NCI-H748 treated with DMSO at 0.1 percent for 48 hours (cell line): ENCODE results near the gene LDLRAD4.

Experiments used
- DNase-seq: peaks from one replicate; lab custom pipeline; 2025; lab: John Stamatoyannopoulos, UW

The LDLRAD4 gene

GRCh38 chr18:13491138-13491537, 272.6 kb downstream of the LDLRAD4 start:
- no peak for DNase-seq

GRCh38 chr18:13492314-13492713, 273.8 kb downstream of the LDLRAD4 start:
- DNase-seq, result no peak

- DNase-seq, result no peak
Observed at GRCh38 chr18:13493079-13493478, 274.5 kb downstream of the LDLRAD4 start.

GRCh38 chr18:13493725-13494124, 275.2 kb downstream of the LDLRAD4 start:
- DNase-seq, result no peak

GRCh38 chr18:13494871-13495445, 276.4 kb downstream of the LDLRAD4 start:
- no peak for DNase-seq

- DNase-seq, result no peak
Observed at GRCh38 chr18:13495961-13496360, 277.4 kb downstream of the LDLRAD4 start.

- DNase-seq, result no peak
Observed at GRCh38 chr18:13496691-13497281, 278.2 kb downstream of the LDLRAD4 start.

GRCh38 chr18:13499803-13500202, 281.2 kb downstream of the LDLRAD4 start:
- no peak for DNase-seq

GRCh38 chr18:13500227-13500865, 281.8 kb downstream of the LDLRAD4 start:
- DNase-seq, result peak; percentile 86

- peak; percentile 65 for DNase-seq
Observed at GRCh38 chr18:13500869-13501542, 282.4 kb downstream of the LDLRAD4 start.

- DNase-seq, result no peak
Observed at GRCh38 chr18:13501543-13501887, 283.0 kb downstream of the LDLRAD4 start.

GRCh38 chr18:13501891-13502290, 283.3 kb downstream of the LDLRAD4 start:
- DNase-seq, result no peak

GRCh38 chr18:13502585-13502984, 284.0 kb downstream of the LDLRAD4 start:
- no peak for DNase-seq

- no peak for DNase-seq
Observed at GRCh38 chr18:13503836-13504235, 285.3 kb downstream of the LDLRAD4 start.

GRCh38 chr18:13505780-13506345, 287.3 kb downstream of the LDLRAD4 start:
- no peak for DNase-seq

GRCh38 chr18:13510594-13510993, 292.0 kb downstream of the LDLRAD4 start:
- DNase-seq, result no peak

- DNase-seq, result no peak
Observed at GRCh38 chr18:13511961-13512577, 293.5 kb downstream of the LDLRAD4 start.

GRCh38 chr18:13513021-13513420, 294.5 kb downstream of the LDLRAD4 start:
- DNase-seq, result no peak

- DNase-seq, result no peak
Observed at GRCh38 chr18:13513481-13513880, 294.9 kb downstream of the LDLRAD4 start.

- no peak for DNase-seq
Observed at GRCh38 chr18:13514558-13514957, 296.0 kb downstream of the LDLRAD4 start.

GRCh38 chr18:13516855-13517254, 298.3 kb downstream of the LDLRAD4 start:
- DNase-seq, result no peak

- no peak for DNase-seq
Observed at GRCh38 chr18:13517369-13517768, 298.8 kb downstream of the LDLRAD4 start.
